ENCODE data around the gene KCNN4. TPM values are rescaled to one million over a fixed set of nuclear protein-coding genes. Genes with fewer than 3 reads are reported as not detected.

Gene KCNN4
- total RNA-seq, 1 experiment from 2014 or later, result not detected

DNA sequence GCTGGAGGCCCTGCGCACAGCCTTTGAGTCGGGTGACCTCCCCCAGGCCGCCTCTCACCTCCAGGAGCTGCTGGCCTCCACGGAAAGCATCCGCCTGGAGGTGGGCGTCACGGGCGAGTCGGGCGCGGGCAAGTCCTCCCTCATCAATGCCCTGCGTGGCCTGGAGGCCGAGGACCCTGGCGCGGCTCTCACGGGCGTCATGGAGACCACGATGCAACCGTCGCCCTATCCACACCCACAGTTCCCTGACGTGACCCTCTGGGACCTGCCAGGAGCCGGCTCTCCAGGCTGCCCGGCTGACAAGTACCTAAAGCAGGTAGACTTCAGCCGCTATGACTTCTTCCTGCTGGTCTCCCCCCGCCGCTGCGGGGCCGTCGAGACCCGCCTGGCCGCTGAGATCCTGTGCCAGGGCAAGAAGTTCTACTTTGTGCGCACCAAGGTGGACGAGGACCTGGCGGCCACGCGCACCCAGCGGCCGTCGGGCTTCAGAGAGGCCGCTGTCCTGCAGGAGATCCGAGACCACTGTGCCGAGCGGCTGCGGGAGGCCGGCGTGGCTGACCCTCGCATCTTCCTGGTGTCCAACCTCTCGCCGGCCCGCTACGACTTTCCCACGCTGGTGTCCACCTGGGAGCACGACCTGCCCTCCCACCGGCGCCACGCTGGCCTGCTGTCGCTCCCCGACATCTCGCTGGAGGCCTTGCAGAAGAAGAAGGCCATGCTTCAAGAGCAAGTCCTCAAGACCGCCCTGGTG is 62.0 kb downstream of the KCNN4 start:
- no TSS peak for BruUV-seq (replicated peaks)
- Histone ChIP-seq H3K27me3 (replicated peaks; ENCODE audit: insufficient read depth, low read depth, low read length, poor library complexity) (no peaks in the 10 kb centered on the region), H3K4me3 (ENCODE audit: low read depth, low read length, poor library complexity, severe bottlenecking) (no peak overlapping the region), H3K27ac (ENCODE audit: low read depth, low read length, poor library complexity, severe bottlenecking) (no peak overlapping the region), H3K4me1 (ENCODE audit: insufficient read depth, low read length, poor library complexity, severe bottlenecking) (no peaks in the 10 kb centered on the region), H3K9me3 (ENCODE audit: low read depth, low read length, poor library complexity, severe bottlenecking) (no peaks in the 10 kb centered on the region), H3K36me3 (ENCODE audit: insufficient read depth, low read length, poor library complexity, severe bottlenecking) (no peaks in the 10 kb centered on the region)
- no peak for DNase-seq (ENCODE audit: low spot score)
- ChIA-PET CTCF (no interaction called here), POLR2A (ENCODE audit: low non-redundant PET) (no interaction called here)
- no peak for TF ChIP-seq CTCF (conservative IDR thresholded peaks at IDR 0.05; ENCODE audit: low read depth, low read length)
- no peak for TF ChIP-seq EZH2 (IDR thresholded peaks at IDR 0.05; ENCODE audit: borderline replicate concordance, low read depth, low read length, poor library complexity, severe bottlenecking)
- intact Hi-C loops (cut with micrococcal nuclease; ENCODE audit: unreplicated experiment), result no loop called here

Other genes starting within 250 kb of the KCNN4 start
- gene ZNF575, start 247.8 kb downstream of the KCNN4 start, total RNA-seq (2021), result 2.8 and 3.1 TPM in 2 replicates
- gene XRCC1, start 205.4 kb downstream of the KCNN4 start, total RNA-seq (2021), result 69.4 and 86.0 TPM in 2 replicates
- gene PINLYP, start 205.2 kb downstream of the KCNN4 start, total RNA-seq (2021), result 14.3 and 15.6 TPM in 2 replicates
- 34.1 and 37.7 TPM in 2 replicates for gene IRGQ, start 184.8 kb downstream of the KCNN4 start, total RNA-seq (2021)
- 19.2 and 20.3 TPM in 2 replicates for gene ZNF576, start 184.4 kb downstream of the KCNN4 start, total RNA-seq (2021)
- 0.62 and 0.66 TPM in 2 replicates for gene SRRM5, start 168.9 kb downstream of the KCNN4 start, total RNA-seq (2021)
- gene ZNF428, start 161.3 kb downstream of the KCNN4 start, total RNA-seq (2021), result 65.7 and 72.4 TPM in 2 replicates
- 28.7 and 35.2 TPM in 2 replicates for gene CADM4, start 141.1 kb downstream of the KCNN4 start, total RNA-seq (2021)
- gene PLAUR, start 110.8 kb downstream of the KCNN4 start, total RNA-seq (2021), result 40.1 and 45.4 TPM in 2 replicates
- gene IRGC, start 64.9 kb downstream of the KCNN4 start, total RNA-seq (2021), result not detected in 2 replicates
- gene SMG9, start 26.0 kb downstream of the KCNN4 start, total RNA-seq (2021), result 78.8 and 90.6 TPM in 2 replicates
- not detected in 2 replicates for gene LYPD5, start 21.5 kb upstream of the KCNN4 start, total RNA-seq (2021)
- 9.4 and 9.7 TPM in 2 replicates for gene ZNF283, start 46.3 kb upstream of the KCNN4 start, total RNA-seq (2021)
- 0.73 and 1.6 TPM in 2 replicates for gene ZNF404, start 103.0 kb upstream of the KCNN4 start, total RNA-seq (2021)
- 22.1 and 22.8 TPM in 2 replicates for gene ZNF45, start 154.3 kb upstream of the KCNN4 start, total RNA-seq (2021)
- gene ZNF221, start 170.3 kb upstream of the KCNN4 start, total RNA-seq (2021), result 4.8 and 6.1 TPM in 2 replicates
- gene ZNF155, start 203.2 kb upstream of the KCNN4 start, total RNA-seq (2021), result 7.3 and 8.0 TPM in 2 replicates
- gene ZNF230, start 222.0 kb upstream of the KCNN4 start, total RNA-seq (2021), result 5.2 and 5.4 TPM in 2 replicates
- 7.3 and 9.3 TPM in 2 replicates for gene ZNF222, start 244.4 kb upstream of the KCNN4 start, total RNA-seq (2021)

Measured in A673 (cell line).